ENCODE measurements around the gene RAB25.

RAB25 gene

DNA sequence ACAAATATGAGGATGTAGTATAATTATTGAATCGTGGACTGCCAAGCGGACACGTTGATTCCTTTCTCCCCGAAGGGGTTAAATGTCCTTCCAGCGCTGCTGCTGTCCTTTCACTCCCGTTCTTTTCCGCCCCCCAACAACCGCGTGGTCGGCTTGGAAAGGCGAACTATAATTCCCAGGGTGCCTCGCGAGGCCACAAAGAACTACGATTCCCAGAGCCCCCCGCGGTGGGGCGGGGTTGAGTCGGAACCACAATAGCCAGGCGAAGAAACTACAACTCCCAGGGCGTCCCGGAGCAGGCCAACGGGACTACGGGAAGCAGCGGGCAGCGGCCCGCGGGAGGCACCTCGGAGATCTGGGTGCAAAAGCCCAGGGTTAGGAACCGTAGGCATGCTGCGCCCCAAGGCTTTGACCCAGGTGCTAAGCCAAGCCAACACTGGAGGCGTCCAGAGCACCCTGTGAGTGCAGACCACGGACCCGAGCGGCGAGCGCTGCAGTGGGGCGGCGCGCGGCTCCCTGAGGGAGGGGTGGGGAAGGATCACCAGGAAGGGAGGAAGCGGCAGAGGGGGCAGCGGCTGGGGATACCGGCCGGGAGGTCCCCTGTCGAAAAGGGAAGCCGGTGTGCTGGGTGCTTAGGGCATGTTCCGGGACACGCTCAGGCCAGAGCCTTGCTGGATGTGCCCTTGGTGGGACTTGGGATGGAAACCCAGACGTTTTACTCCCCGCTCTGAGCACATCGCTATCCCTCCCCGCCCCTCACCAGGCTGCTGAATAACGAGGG, 6.3 kb upstream of the RAB25 start, which contains the start of gene LAMTOR2 (continued):
- TF ChIP-seq ZNF660 (tag by site-specific recombination; IDR thresholded peaks at IDR 0.05) (peak; percentile 33; the same call in 1 of the 2 replicates), SCRT1 (tag by site-specific recombination; IDR thresholded peaks at IDR 0.05; ENCODE audit: borderline replicate concordance) (no peak), GLIS2 (tag by site-specific recombination; IDR thresholded peaks at IDR 0.05) (peak; percentile 100), RBAK (tag by site-specific recombination; IDR thresholded peaks at IDR 0.05) (no peak), SALL2 (tag by site-specific recombination; IDR thresholded peaks at IDR 0.05; ENCODE audit: borderline replicate concordance) (no peak), ZNF302 (tag by site-specific recombination; IDR thresholded peaks at IDR 0.05; ENCODE audit: low read depth) (no peak), ZNF394 (tag by site-specific recombination; IDR thresholded peaks at IDR 0.05; ENCODE audit: borderline replicate concordance) (peak; percentile 79), ZNF2 (tag by site-specific recombination; IDR thresholded peaks at IDR 0.05) (peak; percentile 82; the same call in 1 of the 2 replicates), ZNF558 (tag by site-specific recombination; IDR thresholded peaks at IDR 0.05) (no peak), ZNF560 (tag by site-specific recombination; IDR thresholded peaks at IDR 0.05; ENCODE audit: borderline replicate concordance) (no peak), ZNF530 (tag by site-specific recombination; IDR thresholded peaks at IDR 0.05; ENCODE audit: low read depth) (no peak), ZNF202 (tag by site-specific recombination; IDR thresholded peaks at IDR 0.05; ENCODE audit: borderline replicate concordance) (no peak), ZNF596 (tag by site-specific recombination; IDR thresholded peaks at IDR 0.05) (0 out of 2 replicates have a peak, but pooled peaks have one; percentile 5), ZNF335 (tag by site-specific recombination; conservative IDR thresholded peaks at IDR 0.05) (peak; percentile 98), WT1 (tag by site-specific recombination; IDR thresholded peaks at IDR 0.05) (peak; percentile 47; the same call in 1 of the 2 replicates), ZNF157 (tag by site-specific recombination; IDR thresholded peaks at IDR 0.05) (no peak), SP7 (tag by site-specific recombination; IDR thresholded peaks at IDR 0.05) (peak; percentile 66), ZNF423 (tag by site-specific recombination; IDR thresholded peaks at IDR 0.05) (peak; percentile 91), ZNF248 (tag by site-specific recombination; IDR thresholded peaks at IDR 0.05) (no peak), KLF8 (tag by site-specific recombination; IDR thresholded peaks at IDR 0.05) (peak; percentile 96), ZXDB (tag by site-specific recombination; IDR thresholded peaks at IDR 0.05) (peak; percentile 93), ZSCAN30 (tag by site-specific recombination; IDR thresholded peaks at IDR 0.05) (0 out of 2 replicates have a peak, but pooled peaks have one; percentile 24), GLIS1 (tag by site-specific recombination; IDR thresholded peaks at IDR 0.05) (peak; percentile 94), ZBTB7A (tag by site-specific recombination; IDR thresholded peaks at IDR 0.05; ENCODE audit: low read depth) (0 out of 2 replicates have a peak, but pooled peaks have one; percentile 10), ZNF341 (tag by site-specific recombination; IDR thresholded peaks at IDR 0.05; ENCODE audit: low read depth) (peak; percentile 95), ZNF777 (tag by site-specific recombination; IDR thresholded peaks at IDR 0.05; ENCODE audit: borderline replicate concordance) (peak; percentile 79), IKZF3 (tag by site-specific recombination; IDR thresholded peaks at IDR 0.05) (peak; percentile 87)
- TF ChIP-seq, protein P1, sequence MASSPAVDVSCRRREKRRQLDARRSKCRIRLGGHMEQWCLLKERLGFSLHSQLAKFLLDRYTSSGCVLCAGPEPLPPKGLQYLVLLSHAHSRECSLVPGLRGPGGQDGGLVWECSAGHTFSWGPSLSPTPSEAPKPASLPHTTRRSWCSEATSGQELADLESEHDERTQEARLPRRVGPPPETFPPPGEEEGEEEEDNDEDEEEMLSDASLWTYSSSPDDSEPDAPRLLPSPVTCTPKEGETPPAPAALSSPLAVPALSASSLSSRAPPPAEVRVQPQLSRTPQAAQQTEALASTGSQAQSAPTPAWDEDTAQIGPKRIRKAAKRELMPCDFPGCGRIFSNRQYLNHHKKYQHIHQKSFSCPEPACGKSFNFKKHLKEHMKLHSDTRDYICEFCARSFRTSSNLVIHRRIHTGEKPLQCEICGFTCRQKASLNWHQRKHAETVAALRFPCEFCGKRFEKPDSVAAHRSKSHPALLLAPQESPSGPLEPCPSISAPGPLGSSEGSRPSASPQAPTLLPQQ (tag by site-specific recombination; IDR thresholded peaks at IDR 0.05) = 0 out of 2 replicates have a peak, but pooled peaks have one; percentile 32
- TF ChIP-seq, protein P2, sequence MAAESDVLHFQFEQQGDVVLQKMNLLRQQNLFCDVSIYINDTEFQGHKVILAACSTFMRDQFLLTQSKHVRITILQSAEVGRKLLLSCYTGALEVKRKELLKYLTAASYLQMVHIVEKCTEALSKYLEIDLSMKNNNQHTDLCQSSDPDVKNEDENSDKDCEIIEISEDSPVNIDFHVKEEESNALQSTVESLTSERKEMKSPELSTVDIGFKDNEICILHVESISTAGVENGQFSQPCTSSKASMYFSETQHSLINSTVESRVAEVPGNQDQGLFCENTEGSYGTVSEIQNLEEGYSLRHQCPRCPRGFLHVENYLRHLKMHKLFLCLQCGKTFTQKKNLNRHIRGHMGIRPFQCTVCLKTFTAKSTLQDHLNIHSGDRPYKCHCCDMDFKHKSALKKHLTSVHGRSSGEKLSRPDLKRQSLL (tag by site-specific recombination; IDR thresholded peaks at IDR 0.05) = no peak
- TF ChIP-seq, protein P3, sequence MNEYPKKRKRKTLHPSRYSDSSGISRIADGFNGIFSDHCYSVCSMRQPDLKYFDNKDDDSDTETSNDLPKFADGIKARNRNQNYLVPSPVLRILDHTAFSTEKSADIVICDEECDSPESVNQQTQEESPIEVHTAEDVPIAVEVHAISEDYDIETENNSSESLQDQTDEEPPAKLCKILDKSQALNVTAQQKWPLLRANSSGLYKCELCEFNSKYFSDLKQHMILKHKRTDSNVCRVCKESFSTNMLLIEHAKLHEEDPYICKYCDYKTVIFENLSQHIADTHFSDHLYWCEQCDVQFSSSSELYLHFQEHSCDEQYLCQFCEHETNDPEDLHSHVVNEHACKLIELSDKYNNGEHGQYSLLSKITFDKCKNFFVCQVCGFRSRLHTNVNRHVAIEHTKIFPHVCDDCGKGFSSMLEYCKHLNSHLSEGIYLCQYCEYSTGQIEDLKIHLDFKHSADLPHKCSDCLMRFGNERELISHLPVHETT (tag by site-specific recombination; IDR thresholded peaks at IDR 0.05) = 0 out of 2 replicates have a peak, but pooled peaks have one; percentile 16
- TF ChIP-seq, protein P4, sequence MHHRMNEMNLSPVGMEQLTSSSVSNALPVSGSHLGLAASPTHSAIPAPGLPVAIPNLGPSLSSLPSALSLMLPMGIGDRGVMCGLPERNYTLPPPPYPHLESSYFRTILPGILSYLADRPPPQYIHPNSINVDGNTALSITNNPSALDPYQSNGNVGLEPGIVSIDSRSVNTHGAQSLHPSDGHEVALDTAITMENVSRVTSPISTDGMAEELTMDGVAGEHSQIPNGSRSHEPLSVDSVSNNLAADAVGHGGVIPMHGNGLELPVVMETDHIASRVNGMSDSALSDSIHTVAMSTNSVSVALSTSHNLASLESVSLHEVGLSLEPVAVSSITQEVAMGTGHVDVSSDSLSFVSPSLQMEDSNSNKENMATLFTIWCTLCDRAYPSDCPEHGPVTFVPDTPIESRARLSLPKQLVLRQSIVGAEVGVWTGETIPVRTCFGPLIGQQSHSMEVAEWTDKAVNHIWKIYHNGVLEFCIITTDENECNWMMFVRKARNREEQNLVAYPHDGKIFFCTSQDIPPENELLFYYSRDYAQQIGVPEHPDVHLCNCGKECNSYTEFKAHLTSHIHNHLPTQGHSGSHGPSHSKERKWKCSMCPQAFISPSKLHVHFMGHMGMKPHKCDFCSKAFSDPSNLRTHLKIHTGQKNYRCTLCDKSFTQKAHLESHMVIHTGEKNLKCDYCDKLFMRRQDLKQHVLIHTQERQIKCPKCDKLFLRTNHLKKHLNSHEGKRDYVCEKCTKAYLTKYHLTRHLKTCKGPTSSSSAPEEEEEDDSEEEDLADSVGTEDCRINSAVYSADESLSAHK (tag by site-specific recombination; IDR thresholded peaks at IDR 0.05) = no peak; the same call in 1 of the 2 replicates
- TF ChIP-seq, protein P5, sequence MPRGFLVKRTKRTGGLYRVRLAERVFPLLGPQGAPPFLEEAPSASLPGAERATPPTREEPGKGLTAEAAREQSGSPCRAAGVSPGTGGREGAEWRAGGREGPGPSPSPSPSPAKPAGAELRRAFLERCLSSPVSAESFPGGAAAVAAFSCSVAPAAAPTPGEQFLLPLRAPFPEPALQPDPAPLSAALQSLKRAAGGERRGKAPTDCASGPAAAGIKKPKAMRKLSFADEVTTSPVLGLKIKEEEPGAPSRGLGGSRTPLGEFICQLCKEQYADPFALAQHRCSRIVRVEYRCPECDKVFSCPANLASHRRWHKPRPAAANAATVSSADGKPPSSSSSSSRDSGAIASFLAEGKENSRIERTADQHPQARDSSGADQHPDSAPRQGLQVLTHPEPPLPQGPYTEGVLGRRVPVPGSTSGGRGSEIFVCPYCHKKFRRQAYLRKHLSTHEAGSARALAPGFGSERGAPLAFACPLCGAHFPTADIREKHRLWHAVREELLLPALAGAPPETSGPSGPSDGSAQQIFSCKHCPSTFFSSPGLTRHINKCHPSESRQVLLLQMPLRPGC (tag by site-specific recombination; IDR thresholded peaks at IDR 0.05) = 0 out of 2 replicates have a peak, but pooled peaks have one; percentile 29

Measured in HEK293 (cell line).